ENCODE measurements around the gene IL9. TPM values are rescaled to one million over a fixed set of nuclear protein-coding genes. Genes with fewer than 3 reads are reported as not detected.
"Not testable (repeated sequence)": the region's sequence is repeated elsewhere in the genome, so short reads cannot be mapped to it uniquely, and the experiment has no call there.

IL9 gene
- total and polyA plus RNA-seq, 2 donors (not counting 1 experiment from before 2014, with no cell fraction given) = not detected

DNA sequence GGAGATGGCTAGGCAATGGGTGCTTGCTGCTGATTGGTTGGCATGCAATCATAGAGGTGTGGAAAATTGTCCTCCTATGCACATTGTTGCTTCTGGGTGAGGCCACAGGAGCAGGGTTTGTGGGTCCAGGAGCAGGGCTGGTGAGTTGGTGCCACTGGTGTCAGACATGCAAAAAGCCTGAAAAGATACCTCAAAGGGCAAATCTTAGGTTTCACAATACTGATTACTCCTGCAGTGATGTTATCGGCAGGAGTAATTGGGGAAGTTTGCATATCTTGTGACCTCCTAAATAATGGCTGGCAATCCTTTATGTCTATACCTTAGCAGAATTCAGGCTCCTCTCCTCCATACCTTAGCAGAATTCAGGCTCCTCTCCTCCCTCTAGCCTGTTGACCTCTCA, 36.0 kb downstream of the IL9 start:
- Histone ChIP-seq H3K27me3 (ENCODE audit: control insufficient read depth, insufficient read depth, low read length) (no peaks in the 10 kb centered on the region), H4K20me1 (ENCODE audit: control insufficient read depth, extremely low read depth, insufficient read depth, low read length) (no peaks in the 10 kb centered on the region), H3K4me3 (replicated peaks in 1 of 4; ENCODE audit: control extremely low read depth in 1 of 4, insufficient read depth in 1 of 4, low read depth in 3 of 4, low read length in 4 of 4) (no peak overlapping the region), H3K79me2 (ENCODE audit: control insufficient read depth, insufficient read depth, low read length) (no peaks in the 10 kb centered on the region), H3K36me3 (ENCODE audit: control insufficient read depth, insufficient read depth, low read length) (no peaks in the 10 kb centered on the region), H3K9ac (ENCODE audit: insufficient read depth, low read length) (no peak overlapping the region), H3K9me3 (ENCODE audit: control insufficient read depth, insufficient read depth, low read depth, low read length) (no peaks in the 10 kb centered on the region), H3K4me1 (ENCODE audit: control insufficient read depth, extremely low read depth, insufficient read depth, low read length) (no peaks in the 10 kb centered on the region), H3K27ac (ENCODE audit: insufficient read depth, low read length) (no peak overlapping the region), H3K4me2 (ENCODE audit: extremely low read depth, insufficient read depth, low read length) (no peak overlapping the region), H2AFZ (ENCODE audit: low read length) (no peak overlapping the region)
- no peak for DNase-seq (ENCODE audit: low read depth in 2 of 2)
- TF ChIP-seq, protein P1, sequence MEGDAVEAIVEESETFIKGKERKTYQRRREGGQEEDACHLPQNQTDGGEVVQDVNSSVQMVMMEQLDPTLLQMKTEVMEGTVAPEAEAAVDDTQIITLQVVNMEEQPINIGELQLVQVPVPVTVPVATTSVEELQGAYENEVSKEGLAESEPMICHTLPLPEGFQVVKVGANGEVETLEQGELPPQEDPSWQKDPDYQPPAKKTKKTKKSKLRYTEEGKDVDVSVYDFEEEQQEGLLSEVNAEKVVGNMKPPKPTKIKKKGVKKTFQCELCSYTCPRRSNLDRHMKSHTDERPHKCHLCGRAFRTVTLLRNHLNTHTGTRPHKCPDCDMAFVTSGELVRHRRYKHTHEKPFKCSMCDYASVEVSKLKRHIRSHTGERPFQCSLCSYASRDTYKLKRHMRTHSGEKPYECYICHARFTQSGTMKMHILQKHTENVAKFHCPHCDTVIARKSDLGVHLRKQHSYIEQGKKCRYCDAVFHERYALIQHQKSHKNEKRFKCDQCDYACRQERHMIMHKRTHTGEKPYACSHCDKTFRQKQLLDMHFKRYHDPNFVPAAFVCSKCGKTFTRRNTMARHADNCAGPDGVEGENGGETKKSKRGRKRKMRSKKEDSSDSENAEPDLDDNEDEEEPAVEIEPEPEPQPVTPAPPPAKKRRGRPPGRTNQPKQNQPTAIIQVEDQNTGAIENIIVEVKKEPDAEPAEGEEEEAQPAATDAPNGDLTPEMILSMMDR (conservative IDR thresholded peaks at IDR 0.05 in 1 of 2, IDR thresholded peaks at IDR 0.05 in 1 of 2; ENCODE audit: low read depth in 1 of 2, low read length in 2 of 2) = no peak
- no peak for TF ChIP-seq EZH2 (IDR thresholded peaks at IDR 0.05; ENCODE audit: low read length, missing control alignments)

DNA sequence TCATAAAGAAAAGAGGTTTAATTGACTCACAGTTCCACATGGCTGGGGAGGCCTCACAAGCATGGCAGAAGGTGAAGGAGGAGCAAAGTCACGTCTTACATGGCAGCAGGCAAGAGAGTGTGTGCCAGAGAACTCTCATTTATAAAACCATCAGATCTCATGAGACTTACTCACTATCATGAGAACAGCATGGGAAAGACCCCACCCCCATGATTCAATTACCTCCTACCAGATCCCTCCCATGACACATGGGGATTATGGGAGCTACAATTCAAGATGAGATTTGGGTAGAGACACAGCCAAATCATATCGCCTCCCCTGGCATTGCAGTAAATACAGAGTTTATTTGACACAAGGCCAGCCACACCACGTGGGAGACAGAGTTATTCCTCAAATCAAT, 36.5 kb downstream of the IL9 start:
- H3K4me2 ChIP-seq (ENCODE audit: extremely low read depth, insufficient read depth, low read length); H3K27ac ChIP-seq (ENCODE audit: insufficient read depth, low read length); H3K9me3 ChIP-seq (ENCODE audit: control insufficient read depth, insufficient read depth, low read depth, low read length); DNase-seq (ENCODE audit: low read depth in 2 of 2); H3K79me2 ChIP-seq (ENCODE audit: control insufficient read depth, insufficient read depth, low read length); H3K4me3 ChIP-seq (replicated peaks in 1 of 4; ENCODE audit: control extremely low read depth in 1 of 4, insufficient read depth in 1 of 4, low read depth in 3 of 4, low read length in 4 of 4); H4K20me1 ChIP-seq (ENCODE audit: control insufficient read depth, extremely low read depth, insufficient read depth, low read length); H3K27me3 ChIP-seq (ENCODE audit: control insufficient read depth, insufficient read depth, low read length); H2AFZ ChIP-seq (ENCODE audit: low read length); H3K4me1 ChIP-seq (ENCODE audit: control insufficient read depth, extremely low read depth, insufficient read depth, low read length); H3K9ac ChIP-seq (ENCODE audit: insufficient read depth, low read length); H3K36me3 ChIP-seq (ENCODE audit: control insufficient read depth, insufficient read depth, low read length): not testable (repeated sequence)

- Histone ChIP-seq H3K4me3 (replicated peaks in 1 of 4; ENCODE audit: control extremely low read depth in 1 of 4, insufficient read depth in 1 of 4, low read depth in 3 of 4, low read length in 4 of 4) (no peak overlapping the region), H3K27ac (ENCODE audit: insufficient read depth, low read length) (no peak overlapping the region), H4K20me1 (ENCODE audit: control insufficient read depth, extremely low read depth, insufficient read depth, low read length) (no peaks in the 10 kb centered on the region), H2AFZ (ENCODE audit: low read length) (no peak overlapping the region), H3K9ac (ENCODE audit: insufficient read depth, low read length) (no peak overlapping the region), H3K36me3 (ENCODE audit: control insufficient read depth, insufficient read depth, low read length) (no peaks in the 10 kb centered on the region), H3K27me3 (ENCODE audit: control insufficient read depth, insufficient read depth, low read length) (no peaks in the 10 kb centered on the region), H3K79me2 (ENCODE audit: control insufficient read depth, insufficient read depth, low read length) (no peaks in the 10 kb centered on the region), H3K4me2 (ENCODE audit: extremely low read depth, insufficient read depth, low read length) (no peak overlapping the region), H3K9me3 (ENCODE audit: control insufficient read depth, insufficient read depth, low read depth, low read length) (no peaks in the 10 kb centered on the region), H3K4me1 (ENCODE audit: control insufficient read depth, extremely low read depth, insufficient read depth, low read length) (no peaks in the 10 kb centered on the region)
- TF ChIP-seq EZH2 (IDR thresholded peaks at IDR 0.05; ENCODE audit: low read length, missing control alignments) = no peak
- TF ChIP-seq, protein P1 (conservative IDR thresholded peaks at IDR 0.05 in 1 of 2, IDR thresholded peaks at IDR 0.05 in 1 of 2; ENCODE audit: low read depth in 1 of 2, low read length in 2 of 2) = no peak
- DNase-seq (ENCODE audit: low read depth in 2 of 2) = no peak
Measured at GRCh38 chr5:135857630-135858311, 37.9 kb downstream of the IL9 start.

Measured in fibroblast of lung (primary cell).